GM15510 (cell line): ENCODE results near the gene KNCN.

Experiments
- POLR2A ChIP-seq: IDR thresholded peaks from 3 replicates; pipeline ENCODE4 v1.6.1; 2011; ENCODE audit warnings: borderline replicate concordance; ENCODE audit not compliant: insufficient read length; ENCODE audit errors: extremely low read depth

KNCN gene

GRCh38 chr1:46526013-46526690 is 25.3 kb downstream of the KNCN start:
- no peak for TF ChIP-seq POLR2A

DNA sequence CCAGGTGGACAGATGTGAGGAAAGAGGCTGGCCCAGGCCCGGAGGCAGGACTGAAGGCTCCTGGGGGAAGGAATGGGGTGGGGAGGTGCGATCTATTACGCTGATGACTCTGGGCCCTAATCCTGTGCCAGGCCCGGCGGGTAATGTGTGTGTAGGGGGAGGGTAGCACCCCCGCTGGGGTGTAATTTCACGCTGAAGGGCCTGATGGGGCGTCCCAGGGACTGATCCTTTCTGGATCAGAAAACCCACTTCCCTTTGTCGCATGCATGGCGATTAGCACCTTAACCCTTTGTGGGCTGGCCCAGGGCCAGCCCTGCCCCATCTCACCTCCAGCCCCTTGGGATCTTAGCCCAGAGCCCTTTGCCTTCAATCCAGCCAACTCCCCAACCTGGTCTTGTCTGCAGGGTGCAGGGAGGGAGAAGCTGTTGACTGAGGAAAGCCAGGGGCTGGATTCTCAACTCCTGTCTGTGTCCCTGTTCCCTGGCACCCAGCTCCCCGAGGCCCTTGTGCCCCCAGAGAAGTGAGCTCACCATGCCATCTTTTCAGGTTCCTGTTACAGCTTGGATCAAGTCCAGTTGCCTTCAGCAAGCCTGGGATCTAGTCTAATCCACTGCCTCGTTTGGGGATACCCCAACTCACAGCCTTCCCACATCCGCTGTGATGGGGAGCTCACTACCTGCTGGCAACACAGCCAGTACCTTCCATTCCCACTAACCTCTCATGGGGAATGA is 26.0 kb downstream of the KNCN start:
- TF ChIP-seq POLR2A: no peak

- TF ChIP-seq POLR2A: no peak
These were observed 26.6 kb downstream of the KNCN start for GRCh38 chr1:46524843-46525242.

GRCh38 chr1:46523496-46524353 is 27.7 kb downstream of the KNCN start:
- no peak for TF ChIP-seq POLR2A

DNA sequence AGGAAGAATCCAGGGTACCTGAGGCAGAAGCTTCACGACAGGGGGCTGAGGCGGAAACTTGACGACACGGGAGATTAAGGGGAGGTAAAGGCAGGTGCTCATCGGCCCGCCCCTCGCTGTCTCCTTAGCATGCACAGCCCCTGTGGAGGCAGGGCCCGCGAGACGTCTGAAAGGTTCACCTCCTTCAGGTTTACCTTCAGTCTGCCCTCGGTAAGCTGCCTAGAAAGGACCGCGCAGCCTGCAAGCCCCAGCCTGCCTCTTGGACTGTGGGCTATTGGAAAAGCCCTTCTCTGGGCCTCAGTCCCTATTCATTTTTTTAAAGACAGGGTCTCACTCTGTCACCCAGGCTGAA is 28.5 kb downstream of the KNCN start:
- no peak for TF ChIP-seq POLR2A

DNA sequence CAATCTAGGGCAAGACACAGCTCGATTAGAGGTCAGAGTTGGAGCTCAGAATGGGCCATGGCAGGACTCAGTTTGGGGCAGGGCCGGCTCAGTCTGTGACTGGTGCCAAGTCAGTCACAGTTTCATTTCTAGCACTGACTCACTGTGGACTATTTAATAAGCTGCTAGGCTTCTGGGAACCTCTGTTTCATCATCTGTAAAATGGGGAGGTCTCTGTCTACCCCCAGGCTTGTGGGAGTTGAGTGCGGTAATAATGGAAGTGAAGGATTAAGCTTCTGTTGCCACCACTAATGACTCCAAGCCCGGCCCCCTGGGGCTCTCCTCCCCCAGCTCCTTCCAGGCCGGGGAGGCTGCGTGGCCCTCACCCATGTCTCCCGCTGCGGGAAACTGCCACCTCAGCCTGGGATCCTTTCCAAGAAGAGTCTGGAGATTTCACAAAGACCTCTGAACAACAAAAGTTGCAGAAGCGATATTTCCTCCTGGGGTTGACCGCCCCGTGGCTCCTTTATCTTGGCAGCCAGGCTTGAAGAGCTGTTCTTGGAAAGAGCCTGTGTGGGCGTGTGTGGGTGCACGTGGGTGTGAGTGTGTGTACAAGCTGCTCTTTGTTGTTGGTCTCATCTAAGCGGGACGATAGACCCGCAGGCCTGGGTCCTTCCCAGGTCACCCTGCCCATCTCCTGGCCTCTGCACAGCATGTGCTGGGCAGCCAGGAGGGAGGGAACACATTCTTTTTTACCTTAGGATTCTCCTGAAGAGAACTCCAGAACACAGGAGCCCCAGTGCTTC is 29.1 kb downstream of the KNCN start:
- no peak for TF ChIP-seq POLR2A

DNA sequence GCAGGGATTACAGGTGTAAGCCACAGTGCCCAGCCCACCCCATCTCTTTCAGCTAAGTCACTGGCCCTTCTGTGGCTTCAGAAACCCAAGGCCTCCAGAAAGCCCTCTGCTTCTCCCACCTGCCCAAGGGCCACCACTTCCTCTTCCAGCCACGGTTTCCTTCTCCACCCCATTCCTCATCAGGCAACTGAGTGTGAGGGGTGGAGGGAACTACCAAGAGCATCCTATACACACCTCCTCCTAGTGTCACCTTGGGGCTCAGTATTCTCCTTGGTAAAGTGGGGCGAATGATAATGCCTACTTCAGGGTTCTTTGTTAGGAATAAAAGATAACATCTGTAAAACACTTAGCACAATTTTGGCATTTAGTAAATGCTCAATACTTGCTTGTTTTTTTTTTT is 30.0 kb downstream of the KNCN start:
- no peak for TF ChIP-seq POLR2A

- no peak for TF ChIP-seq POLR2A
These were observed 31.2 kb downstream of the KNCN start for GRCh38 chr1:46520063-46520911.

DNA sequence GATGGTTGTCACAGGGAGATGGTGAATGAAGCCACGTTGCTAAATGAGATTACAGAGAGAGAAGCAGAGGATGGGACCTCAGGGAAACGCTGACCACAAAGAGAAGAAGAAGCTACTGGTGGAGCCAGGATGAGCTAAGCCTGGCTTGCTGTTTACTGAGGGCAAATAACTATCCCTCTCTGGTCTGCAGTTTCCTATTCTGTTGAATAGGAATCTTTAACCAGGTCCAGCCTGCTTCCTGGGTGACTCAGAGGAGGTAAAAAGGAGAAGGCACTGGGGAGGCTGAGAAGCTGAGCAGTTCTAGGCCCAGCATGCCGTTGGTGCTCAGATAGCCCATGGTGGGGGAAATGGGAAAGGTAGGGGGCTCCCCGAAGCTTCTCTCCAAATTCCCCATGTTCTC is 32.2 kb downstream of the KNCN start:
- TF ChIP-seq POLR2A: no peak

GRCh38 chr1:46517932-46518498 is 33.4 kb downstream of the KNCN start:
- no peak for TF ChIP-seq POLR2A

DNA sequence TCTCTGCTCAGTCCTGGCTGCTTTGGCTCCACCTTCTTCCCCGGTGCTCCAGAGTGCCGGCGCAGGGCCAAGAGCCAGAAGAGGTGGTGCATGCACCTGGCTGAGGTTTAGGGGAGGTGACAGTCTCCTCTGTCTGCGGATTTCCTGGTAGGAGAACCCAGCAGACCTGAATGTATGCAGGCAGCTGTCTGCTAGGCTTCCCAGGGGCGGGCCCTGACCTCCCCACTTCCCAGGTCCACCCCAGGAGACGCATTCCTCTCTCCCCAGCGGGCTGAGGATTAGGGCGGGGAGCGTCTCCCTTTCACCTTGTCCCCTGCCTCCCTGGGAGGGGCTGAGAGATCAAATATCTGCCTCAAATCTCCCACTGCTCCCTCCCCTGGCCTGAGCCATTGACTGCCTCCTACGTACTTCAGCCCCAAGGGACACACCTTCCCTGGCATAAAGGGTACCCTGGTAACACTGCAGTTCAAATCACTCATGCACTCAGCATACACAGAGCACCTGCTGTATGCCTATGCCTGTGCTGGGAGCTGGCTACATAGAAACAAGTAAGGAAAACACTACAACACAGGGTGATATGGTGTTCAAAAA is 34.3 kb downstream of the KNCN start:
- TF ChIP-seq POLR2A: no peak

GRCh38 chr1:46516200-46516950 is 35.1 kb downstream of the KNCN start:
- no peak for TF ChIP-seq POLR2A
